Mesenteric fat pad (tissue), 1 donor: ENCODE measurements around the gene CD24. TPM values are rescaled to one million over a fixed set of nuclear protein-coding genes. Genes with fewer than 3 reads are reported as not detected.

Source experiments
- total RNA-seq: library from RNA; stranded (reverse); fragmentation: NEBNext Ultra II Directional; extraction: Animal tissue kit (Norgen Biotek cat#: 25700); gene quantifications from one replicate; pipeline ENCODE4 v1.2.1, GENCODE V29; 2021
- donor health status: DM: yes; HTN: yes; CAD: no.

CD24 gene
- total RNA-seq, 1 donor from 2014 or later: 2.1 TPM

Other genes starting within 250 kb of the CD24 start
- 16.1 TPM for gene MTRES1, start 53.5 kb upstream of the CD24 start, total RNA-seq
- gene BEND3, start 140.8 kb upstream of the CD24 start, total RNA-seq: 3.4 TPM